Measurements from ENCODE around the gene MYOM3. TPM values are rescaled to one million over a fixed set of nuclear protein-coding genes. Genes with fewer than 3 reads are reported as not detected.
"Not testable (repeated sequence)": the region's sequence is repeated elsewhere in the genome, so short reads cannot be mapped to it uniquely, and the experiment has no call there.

Gene MYOM3
- total and polyA plus RNA-seq, 11 donors, result 76.7 to 379 (median 288) TPM

- peak overlapping the region; percentile 78 to 95 (median 90) for H3K27ac ChIP-seq
- H3K27me3 ChIP-seq, result no peaks in the 10 kb centered on the region
- intact Hi-C loops (cut with DNase I), result loop anchor here in 6 of 10 donors (2.0 to 10.0 kb wide), 6 partner anchors 39 to 215 kb away; partner anchors contain the start of genes GALE (in 3 of the 6), PNRC2 (in 2 of the 6), FUCA1 (in 1 of the 6) and SRSF10 (in 1 of the 6)
- WGBS, 4 donors, result 71 to 84% (median 77%) methylated on average over 5 of the region's 5 CpGs
- DNase-seq, result peak in 2 of 5 donors; percentile 46 to 56
- no peak for TF ChIP-seq POLR2A (IDR thresholded peaks at IDR 0.05)
- TF ChIP-seq, protein P1, sequence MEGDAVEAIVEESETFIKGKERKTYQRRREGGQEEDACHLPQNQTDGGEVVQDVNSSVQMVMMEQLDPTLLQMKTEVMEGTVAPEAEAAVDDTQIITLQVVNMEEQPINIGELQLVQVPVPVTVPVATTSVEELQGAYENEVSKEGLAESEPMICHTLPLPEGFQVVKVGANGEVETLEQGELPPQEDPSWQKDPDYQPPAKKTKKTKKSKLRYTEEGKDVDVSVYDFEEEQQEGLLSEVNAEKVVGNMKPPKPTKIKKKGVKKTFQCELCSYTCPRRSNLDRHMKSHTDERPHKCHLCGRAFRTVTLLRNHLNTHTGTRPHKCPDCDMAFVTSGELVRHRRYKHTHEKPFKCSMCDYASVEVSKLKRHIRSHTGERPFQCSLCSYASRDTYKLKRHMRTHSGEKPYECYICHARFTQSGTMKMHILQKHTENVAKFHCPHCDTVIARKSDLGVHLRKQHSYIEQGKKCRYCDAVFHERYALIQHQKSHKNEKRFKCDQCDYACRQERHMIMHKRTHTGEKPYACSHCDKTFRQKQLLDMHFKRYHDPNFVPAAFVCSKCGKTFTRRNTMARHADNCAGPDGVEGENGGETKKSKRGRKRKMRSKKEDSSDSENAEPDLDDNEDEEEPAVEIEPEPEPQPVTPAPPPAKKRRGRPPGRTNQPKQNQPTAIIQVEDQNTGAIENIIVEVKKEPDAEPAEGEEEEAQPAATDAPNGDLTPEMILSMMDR (IDR thresholded peaks at IDR 0.05), result no peak
- no peak for ATAC-seq
- no peaks in the 10 kb centered on the region for H3K36me3 ChIP-seq
- H3K4me3 ChIP-seq, result no peak overlapping the region
- H3K4me1 ChIP-seq, result peaks cover 3 to 80% (median 58%) of the 10 kb centered on the region in 12 donors
- no peaks in the 10 kb centered on the region for H3K9me3 ChIP-seq
Observed at GRCh38 chr1:24020025-24020424, 91.9 kb downstream of the MYOM3 start.

GRCh38 chr1:24018611-24019580, 93.0 kb downstream of the MYOM3 start:
- intact Hi-C loops (cut with DNase I), result loop anchor here in 5 of 10 donors (2.0 to 5.0 kb wide), 3 partner anchors 37 to 40 kb away; partner anchors contain the start of gene SRSF10 (in 4 of the 5)
- Histone ChIP-seq H3K27ac (peak overlapping the region; percentile 78 to 95 (median 90)), H3K27me3 (no peaks in the 10 kb centered on the region), H3K36me3 (no peaks in the 10 kb centered on the region), H3K4me1 (peaks cover 3 to 85% (median 59%) of the 10 kb centered on the region in 12 donors), H3K9me3 (no peaks in the 10 kb centered on the region), H3K4me3 (peak overlapping the region in 4 of 12 donors; percentile 1 to 29 (median 24))
- peak; percentile 87 to 90 (median 88) for ATAC-seq
- DNase-seq, result peak; percentile 94 to 98 (median 97)
- 26 to 36% (median 29%) methylated on average over 18 to 20 of the region's 20 CpGs for WGBS, 4 donors
- TF ChIP-seq, protein P1 (IDR thresholded peaks at IDR 0.05), result peak in 1 of 12 donors; percentile 5
- TF ChIP-seq POLR2A (IDR thresholded peaks at IDR 0.05), result peak in 1 of 2 donors; percentile 30

DNA sequence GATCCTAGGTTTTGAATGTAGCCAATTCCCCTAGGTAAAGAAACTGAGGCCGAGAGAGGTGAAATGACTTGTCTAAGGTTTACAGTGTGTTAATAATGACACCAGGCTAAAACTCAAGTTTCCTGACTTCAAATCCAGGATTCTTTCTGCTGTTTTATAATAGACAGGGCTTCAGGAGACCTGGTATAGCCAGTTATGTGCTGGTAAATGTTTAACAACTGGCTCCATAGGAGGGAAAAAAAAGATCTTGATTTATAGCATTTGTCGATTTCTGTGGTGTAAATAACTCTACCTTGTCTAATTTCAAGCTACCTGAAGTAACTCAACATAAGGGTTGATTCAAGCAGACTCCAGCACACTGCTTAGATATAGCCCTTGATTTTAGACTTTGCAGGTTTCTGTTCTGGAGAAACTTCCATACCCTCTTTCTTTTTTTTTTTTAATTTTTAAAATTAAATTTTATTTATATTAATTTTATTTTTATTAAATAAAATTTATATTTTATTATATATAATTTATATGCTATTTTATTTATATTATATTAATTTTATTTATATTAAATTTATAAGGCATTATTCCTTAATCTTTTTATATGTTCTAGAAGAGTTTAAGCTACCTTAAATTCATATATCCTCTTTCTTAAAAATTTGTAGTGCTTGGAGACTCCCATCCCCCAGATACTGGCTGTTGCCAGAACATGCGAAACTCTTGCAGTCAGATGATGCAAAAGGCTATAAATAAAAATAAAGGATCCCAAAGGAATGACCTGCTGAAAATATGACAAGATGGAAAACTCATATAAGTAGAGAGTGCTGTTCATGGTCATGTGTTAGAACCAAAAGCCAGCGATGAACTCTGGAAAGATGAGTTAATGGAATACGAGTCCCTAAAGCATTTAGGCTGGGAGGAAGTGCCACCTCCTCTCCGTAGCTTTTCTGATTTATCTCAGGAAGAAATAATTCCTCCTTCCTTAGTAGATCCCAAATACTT, 96.4 kb downstream of the MYOM3 start:
- Histone ChIP-seq H3K27ac (peak overlapping the region; percentile 82 to 95 (median 89)), H3K4me1 (peaks cover 3 to 70% (median 48%) of the 10 kb centered on the region in 12 donors), H3K4me3 (no peak overlapping the region), H3K36me3 (no peaks in the 10 kb centered on the region), H3K9me3 (peaks cover 0 to 9% (median 0%) of the 10 kb centered on the region in 12 donors), H3K27me3 (no peaks in the 10 kb centered on the region)
- DNase-seq (peak in 2 of 5 donors; percentile 38 to 58), ATAC-seq (peak; percentile 39 to 72 (median 53))
- 25 to 38% (median 29%) methylated on average over 6 of the region's 6 CpGs for WGBS, 4 donors
- intact Hi-C loops (cut with DNase I), result loop anchor here in 4 of 10 donors (1.0 to 5.0 kb wide), 3 partner anchors 33 to 35 kb away; partner anchors contain the start of gene SRSF10 (in 4 of the 4)
- no peak for TF ChIP-seq POLR2A (IDR thresholded peaks at IDR 0.05)

DNA sequence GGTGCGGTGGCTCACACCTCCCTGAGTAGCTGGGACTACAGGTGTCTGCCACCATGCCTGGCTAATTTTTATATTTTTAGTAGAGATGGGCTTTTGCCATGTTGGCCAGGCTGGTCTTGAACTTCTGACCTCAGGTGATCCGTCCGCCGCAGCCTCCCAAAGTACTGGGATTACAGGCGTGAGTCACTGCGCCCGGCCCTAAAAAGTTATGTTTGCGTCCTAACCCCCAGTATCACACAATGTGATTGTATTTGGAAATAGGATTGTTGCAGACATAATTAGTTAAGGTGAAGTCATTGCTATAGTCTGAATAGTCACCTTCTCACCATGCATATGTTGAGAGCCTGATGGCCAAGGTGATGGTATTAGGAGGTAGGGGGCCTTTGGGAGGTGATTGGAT, 99.1 kb downstream of the MYOM3 start:
- H3K27me3 ChIP-seq; DNase-seq; H3K9me3 ChIP-seq; H3K4me3 ChIP-seq; H3K36me3 ChIP-seq; ATAC-seq; intact Hi-C loops (cut with DNase I): not testable (repeated sequence)
- Histone ChIP-seq H3K27ac (peak overlapping the region in 1 of 12 donors; percentile 64), H3K4me1 (peaks cover 3 to 58% (median 31%) of the 10 kb centered on the region in 12 donors)
- WGBS, 4 donors, result 88 to 99% (median 97%) methylated on average over 8 of the region's 8 CpGs

Measured in heart left ventricle (tissue), 16 donors.